Endometrial microvascular endothelial cells (primary cell): ENCODE results near the gene RBMS3. TPM values are rescaled to one million over a fixed set of nuclear protein-coding genes. Genes with fewer than 3 reads are reported as not detected.
"Not testable (repeated sequence)": the region's sequence is repeated elsewhere in the genome, so short reads cannot be mapped to it uniquely, and the experiment has no call there.

Experiments used
- in situ Hi-C: cut with HindIII; loops from 2 replicates; pipeline ENCODE4 v1.10.0; 2017; ENCODE audit warnings: low sequenced_read_pairs, low pct_unique_long_range_greater_than_20kb; ENCODE audit errors: inconsistent ontology term
- total RNA-seq: library from RNA; depleted of rRNA; stranded (reverse); fragments of >200 nt; gene quantifications from one replicate; pipeline ENCODE4 v1.2.3, GENCODE V29; 2015; ENCODE audit errors: inconsistent ontology term

The RBMS3 gene
- total RNA-seq, 1 donor from 2014 or later: 21.6 TPM

DNA sequence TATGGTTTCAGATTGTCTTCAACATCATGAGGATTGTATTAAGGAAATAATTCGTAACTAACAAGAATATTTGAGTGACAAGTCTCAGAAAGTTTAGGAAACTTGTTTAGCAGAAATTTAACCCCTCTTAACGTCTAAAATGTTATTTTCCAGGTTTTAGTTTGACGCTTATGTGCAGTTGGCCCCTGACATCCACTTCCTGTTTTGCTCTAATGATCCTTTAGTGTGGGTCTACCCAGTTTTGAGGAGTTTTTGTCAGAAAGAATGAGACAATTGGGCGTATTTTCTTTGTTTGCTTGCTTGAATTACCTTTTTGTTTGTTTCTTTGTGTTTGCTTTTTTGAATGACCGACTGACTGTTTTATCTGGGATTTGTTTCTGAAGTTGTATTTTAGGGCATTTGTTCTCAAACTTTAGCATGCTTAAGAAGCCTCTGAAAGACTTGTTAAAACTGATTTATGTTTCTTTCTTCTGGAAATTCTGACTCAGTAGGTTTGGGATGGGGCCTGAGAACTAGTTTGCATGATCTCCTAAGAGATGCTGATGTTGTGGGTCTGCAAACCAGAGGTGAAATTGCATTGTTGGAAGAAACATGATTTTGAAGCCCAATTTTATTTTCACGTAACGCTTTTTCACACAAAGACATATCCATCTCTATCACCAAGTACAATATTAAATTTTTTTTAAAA, 20.6 kb downstream of the RBMS3 start:
- in situ Hi-C loops: no loop called here

GRCh38 chr3:29302619-29303018, 21.7 kb downstream of the RBMS3 start:
- in situ Hi-C loops: no loop called here

DNA sequence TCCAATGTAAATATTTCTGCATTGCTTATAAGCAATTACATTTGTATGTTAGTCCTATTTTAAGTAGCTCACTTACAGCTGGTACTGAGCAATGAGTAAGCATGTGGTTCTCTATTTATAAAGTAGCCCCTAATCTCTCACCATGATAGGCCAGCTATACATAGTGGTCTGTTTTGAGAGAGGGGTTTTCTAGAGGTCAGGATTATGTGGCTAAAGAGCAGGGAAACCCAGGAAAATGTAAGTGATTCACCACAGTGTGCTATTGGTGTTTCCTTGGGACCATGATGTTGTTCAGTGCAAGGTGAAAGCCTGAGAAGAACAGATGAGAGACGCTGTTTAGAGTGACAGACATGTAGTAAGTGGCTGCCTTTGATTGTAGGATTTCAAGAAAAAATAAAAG, 26.4 kb downstream of the RBMS3 start:
- in situ Hi-C loops: no loop called here

- in situ Hi-C loops: no loop called here
Observed at GRCh38 chr3:29310865-29311264, 30.0 kb downstream of the RBMS3 start.

- in situ Hi-C loops: no loop called here
Observed at GRCh38 chr3:29311795-29312194, 30.9 kb downstream of the RBMS3 start.

DNA sequence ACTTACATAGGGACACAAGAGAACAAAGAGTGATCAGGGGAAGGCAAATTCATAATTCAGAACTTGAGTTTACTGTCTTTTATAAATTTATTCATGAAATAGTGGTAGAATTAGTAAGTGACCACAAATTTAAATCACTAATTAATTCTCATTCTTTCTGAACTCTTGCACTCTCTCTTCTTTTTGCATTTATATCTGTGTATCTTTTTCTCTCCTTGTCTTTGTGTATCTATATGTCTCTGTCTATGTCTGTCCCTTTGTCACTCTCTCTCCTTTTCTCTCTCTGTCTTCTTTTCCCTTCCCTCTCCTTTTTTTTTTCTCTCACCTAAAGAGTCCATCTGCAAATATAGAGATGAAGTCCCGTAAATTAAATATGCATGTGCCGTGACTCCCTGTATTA, 31.5 kb downstream of the RBMS3 start:
- in situ Hi-C loops: no loop called here

DNA sequence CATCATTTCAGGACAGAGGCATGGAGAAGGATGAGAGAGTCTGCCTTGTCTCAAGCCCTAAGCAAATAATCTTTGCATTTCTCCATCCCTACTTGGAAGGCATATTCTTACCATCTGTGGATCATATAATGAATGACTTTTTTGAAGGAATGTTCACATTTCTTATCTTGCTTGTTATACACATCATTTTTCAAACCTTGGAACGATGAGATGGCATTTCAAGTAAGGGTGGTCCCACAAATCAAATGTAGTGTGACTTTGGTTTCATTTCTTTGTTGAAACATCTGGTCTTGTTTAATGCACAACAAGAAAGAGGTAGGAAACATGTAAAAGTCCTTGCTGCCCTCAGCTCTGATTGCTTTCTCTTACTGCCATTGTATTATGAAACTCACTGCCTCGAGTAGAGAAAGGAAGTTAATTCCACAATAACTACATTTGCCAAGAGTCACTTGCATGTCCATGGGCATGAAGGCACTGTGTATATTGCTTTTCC, 32.1 kb downstream of the RBMS3 start:
- in situ Hi-C loops: no loop called here

- in situ Hi-C loops: no loop called here
Observed at GRCh38 chr3:29313981-29314726, 33.3 kb downstream of the RBMS3 start.

- in situ Hi-C loops: no loop called here
Observed at GRCh38 chr3:29314727-29315088, 33.8 kb downstream of the RBMS3 start.

DNA sequence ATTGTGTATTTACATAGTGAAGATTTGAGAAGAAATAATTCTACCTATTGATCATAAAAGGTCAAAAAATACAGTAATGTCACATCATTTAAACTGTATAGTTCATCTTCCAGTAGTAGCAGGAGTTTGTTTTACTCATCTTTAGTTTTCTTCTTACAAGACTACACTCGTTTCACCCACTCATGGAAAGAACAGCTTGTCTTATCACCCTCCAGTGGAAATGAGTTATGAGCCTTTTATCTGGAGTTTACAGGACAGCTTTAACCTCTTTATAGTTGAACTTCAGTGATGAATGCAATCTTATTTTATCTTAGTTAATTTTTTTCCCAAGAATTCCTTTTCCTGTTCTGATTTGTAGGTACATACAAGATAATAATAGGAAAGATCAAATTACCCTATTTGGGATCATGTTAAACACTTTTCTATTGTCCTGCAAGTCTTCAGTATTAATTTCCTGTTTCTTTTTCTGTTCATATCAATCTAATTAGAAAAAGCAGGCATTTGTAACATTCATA, 36.8 kb downstream of the RBMS3 start:
- in situ Hi-C loops: no loop called here

GRCh38 chr3:29318251-29318650, 37.4 kb downstream of the RBMS3 start:
- in situ Hi-C loops: no loop called here

GRCh38 chr3:29319262-29319661, 38.4 kb downstream of the RBMS3 start:
- in situ Hi-C loops: no loop called here

- in situ Hi-C loops: no loop called here
Observed at GRCh38 chr3:29319798-29320197, 38.9 kb downstream of the RBMS3 start.

DNA sequence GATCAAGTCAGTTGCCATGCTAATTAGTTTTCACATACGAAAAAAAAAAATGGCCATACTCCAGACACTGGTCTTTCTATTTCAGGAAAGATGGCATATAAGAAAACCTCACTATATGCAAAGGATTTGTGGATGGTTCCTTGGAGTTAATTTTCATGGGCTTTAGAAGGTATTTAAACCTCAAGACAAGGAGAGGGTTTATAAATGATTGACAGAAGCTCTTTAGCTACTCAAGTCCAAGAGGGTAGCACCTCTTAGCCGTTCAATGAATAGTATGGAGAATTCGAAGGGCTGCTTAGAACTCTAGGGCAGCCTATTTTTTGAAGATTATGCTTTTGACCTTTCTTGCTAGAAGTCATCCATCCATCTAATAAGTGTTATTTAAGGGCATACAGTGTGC, 41.7 kb downstream of the RBMS3 start:
- in situ Hi-C loops: no loop called here

DNA sequence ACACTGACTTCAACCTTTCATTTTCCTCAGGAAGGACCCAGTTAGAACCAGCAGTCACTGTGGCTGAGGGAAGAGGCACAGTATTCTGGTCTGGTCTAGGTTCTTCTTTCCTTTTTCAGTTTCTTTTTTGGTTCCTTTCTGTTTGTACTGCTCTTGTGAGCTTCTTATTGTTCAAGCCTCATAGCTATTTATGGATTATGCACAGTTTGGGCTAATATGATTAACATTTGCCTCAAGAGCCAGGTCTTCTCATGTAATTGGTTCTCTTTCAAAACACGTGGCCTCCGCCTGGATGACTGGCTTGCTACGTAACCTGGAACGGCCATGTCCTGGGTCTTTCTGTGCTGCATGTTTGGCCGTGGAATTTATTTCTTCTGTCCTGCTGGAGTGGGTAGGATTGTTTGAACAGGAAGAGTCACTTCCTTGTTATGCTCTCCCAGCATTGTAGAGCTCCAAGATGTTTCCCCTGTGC, 43.3 kb downstream of the RBMS3 start:
- in situ Hi-C loops: no loop called here

DNA sequence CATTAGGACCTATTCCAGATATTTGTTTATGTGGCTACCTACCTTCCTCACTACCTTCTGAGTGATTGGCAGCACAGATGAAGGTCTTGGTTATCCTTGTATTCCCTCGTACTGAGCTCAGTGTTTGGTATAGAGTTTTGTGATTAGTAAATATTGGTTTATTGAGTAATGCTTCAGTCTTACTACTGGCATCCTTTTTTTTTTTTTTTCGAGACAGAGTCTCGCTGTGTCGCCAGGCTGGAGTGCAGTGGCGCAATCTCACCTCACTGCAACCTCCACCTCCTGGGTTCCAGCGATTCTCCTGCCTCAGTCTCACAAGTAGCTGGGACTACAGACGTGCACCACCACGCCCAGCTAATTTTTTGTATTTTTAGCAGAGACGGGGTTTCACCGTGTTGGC, 45.7 kb downstream of the RBMS3 start:
- in situ Hi-C loops: not testable (repeated sequence)

DNA sequence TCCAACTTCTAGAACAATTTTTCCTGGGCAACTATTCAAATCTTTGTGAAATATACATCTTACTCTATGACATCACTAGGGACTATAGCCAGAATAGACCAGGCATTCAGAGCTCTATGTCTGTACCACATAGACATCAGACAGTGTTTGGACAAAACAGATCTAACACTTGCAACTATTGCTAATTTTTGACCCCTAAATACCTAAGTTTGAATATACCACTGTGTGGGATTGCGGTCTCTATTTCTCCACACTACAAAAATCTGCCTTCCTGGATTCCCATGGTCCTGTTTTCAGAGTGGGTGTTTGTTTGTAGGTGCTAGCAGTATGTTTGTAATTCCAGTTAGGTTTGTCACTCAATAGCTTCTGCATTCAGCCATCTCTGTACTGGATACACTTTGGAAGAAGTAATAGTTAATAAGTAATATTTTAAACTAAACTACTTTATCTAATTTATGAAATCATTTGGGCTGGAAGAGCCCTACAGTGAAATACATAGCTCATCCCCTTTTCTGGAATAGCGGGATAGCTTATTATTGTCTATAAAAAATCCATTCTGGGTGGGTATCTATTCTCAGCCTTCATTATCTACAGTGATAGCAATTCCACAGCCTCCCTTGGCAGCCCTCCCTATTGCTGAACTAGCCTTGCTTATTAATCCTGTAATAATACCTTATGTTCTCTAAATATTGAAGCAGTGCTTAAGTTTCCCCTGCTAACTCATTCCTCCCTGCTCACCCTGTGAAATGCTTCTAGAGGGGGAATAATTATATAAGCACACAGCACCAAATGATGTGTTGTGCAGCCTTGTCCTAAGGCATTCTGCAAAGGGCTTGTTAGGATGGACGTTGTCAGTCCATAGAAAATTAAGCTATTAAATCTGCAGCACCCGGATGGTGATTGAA, 49.4 kb downstream of the RBMS3 start:
- in situ Hi-C loops: no loop called here

GRCh38 chr3:29331035-29331434, 50.2 kb downstream of the RBMS3 start:
- in situ Hi-C loops: no loop called here
